ENCODE results near the gene ADAD1. TPM values are rescaled to one million over a fixed set of nuclear protein-coding genes. Genes with fewer than 3 reads are reported as not detected.

The ADAD1 gene
- total RNA-seq, 4 donors from 2014 or later, result not detected

DNA sequence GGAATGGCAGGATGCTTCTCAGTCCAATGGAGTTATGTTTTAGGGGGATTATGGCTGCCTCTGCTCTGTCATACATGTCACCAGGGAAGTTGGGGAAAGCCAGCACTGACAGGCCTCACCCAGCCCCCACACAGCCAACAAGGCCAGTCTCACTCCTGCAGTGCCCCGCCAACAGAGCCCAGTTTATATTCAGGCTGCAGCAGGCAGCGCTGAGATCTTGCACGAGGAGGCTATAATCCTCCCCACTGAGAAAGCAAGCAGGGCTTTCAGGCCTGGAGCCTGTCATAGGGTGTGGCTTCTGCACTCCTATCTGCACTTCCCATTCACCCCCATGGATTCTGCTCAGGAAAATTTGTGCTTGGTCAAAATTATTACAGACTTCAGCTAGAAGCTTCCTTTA lies 25.1 kb downstream of the ADAD1 start:
- H3K27me3 ChIP-seq, result no peaks in the 10 kb centered on the region
- H3K36me3 ChIP-seq, result no peaks in the 10 kb centered on the region
- H3K27ac ChIP-seq, result no peak overlapping the region
- 52% methylated on average over 3 of the region's 3 CpGs; no CpG with 5 or more reads in 1 of the 2 donors for WGBS, 2 donors (ENCODE audit: low coverage in 1 of 2)
- no peak for TF ChIP-seq POLR2AphosphoS5 (IDR thresholded peaks at IDR 0.05)
- H3K4me3 ChIP-seq, result no peak overlapping the region
- H3K4me1 ChIP-seq, result no peaks in the 10 kb centered on the region
- no peak for ATAC-seq
- no peaks in the 10 kb centered on the region for H3K9me3 ChIP-seq

DNA sequence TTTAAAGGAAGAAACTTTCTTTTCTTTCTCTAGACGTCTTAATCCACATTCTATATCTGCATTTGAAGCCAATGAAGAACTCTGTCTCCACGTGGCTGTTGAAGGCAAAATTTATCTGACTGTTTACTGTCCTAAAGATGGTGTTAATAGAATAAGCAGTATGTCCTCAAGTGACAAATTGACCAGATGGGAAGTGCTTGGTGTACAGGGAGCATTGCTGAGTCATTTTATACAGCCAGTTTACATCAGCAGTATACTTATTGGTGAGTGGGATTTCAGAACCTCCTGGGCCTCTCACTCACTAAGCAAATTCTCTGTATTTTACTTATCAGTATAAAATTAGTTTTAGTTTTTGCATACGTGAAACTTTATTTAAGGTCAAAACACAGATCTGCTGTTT lies 33.7 kb downstream of the ADAD1 start:
- no peaks in the 10 kb centered on the region for H3K9me3 ChIP-seq
- TF ChIP-seq POLR2AphosphoS5 (IDR thresholded peaks at IDR 0.05) (no peak), EP300 (IDR thresholded peaks at IDR 0.05) (no peak), POLR2A (IDR thresholded peaks at IDR 0.05) (no peak)
- TF ChIP-seq, protein P1, sequence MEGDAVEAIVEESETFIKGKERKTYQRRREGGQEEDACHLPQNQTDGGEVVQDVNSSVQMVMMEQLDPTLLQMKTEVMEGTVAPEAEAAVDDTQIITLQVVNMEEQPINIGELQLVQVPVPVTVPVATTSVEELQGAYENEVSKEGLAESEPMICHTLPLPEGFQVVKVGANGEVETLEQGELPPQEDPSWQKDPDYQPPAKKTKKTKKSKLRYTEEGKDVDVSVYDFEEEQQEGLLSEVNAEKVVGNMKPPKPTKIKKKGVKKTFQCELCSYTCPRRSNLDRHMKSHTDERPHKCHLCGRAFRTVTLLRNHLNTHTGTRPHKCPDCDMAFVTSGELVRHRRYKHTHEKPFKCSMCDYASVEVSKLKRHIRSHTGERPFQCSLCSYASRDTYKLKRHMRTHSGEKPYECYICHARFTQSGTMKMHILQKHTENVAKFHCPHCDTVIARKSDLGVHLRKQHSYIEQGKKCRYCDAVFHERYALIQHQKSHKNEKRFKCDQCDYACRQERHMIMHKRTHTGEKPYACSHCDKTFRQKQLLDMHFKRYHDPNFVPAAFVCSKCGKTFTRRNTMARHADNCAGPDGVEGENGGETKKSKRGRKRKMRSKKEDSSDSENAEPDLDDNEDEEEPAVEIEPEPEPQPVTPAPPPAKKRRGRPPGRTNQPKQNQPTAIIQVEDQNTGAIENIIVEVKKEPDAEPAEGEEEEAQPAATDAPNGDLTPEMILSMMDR (IDR thresholded peaks at IDR 0.05), result no peak
- H3K27ac ChIP-seq, result no peak overlapping the region
- no peaks in the 10 kb centered on the region for H3K27me3 ChIP-seq
- no peaks in the 10 kb centered on the region for H3K36me3 ChIP-seq
- ATAC-seq, result no peak
- 28 to 31% methylated on average over 3 of the region's 3 CpGs for whole genome bisulfite sequencing, 2 donors (ENCODE audit: low coverage in 1 of 2)
- H3K4me3 ChIP-seq, result no peak overlapping the region
- H3K4me1 ChIP-seq, result no peaks in the 10 kb centered on the region

DNA sequence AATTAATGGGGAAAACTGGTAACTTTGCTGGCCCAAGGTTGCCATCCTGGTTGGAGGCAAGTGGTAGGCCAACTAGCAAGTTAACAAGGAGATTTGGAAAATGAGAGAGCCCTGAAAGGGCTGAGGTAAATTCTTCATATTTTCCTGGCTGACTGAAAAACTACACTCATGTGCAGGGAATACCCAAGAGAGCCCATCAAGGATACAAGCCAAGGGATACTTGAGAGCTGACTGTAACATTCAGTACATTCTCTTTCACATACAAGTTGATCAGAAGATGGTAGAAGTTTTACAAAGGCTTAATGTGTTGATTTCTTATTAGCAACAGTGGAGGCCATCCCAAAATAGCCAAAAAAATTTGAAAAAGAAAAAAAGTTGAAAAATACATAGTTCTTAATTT lies 44.4 kb downstream of the ADAD1 start:
- Histone ChIP-seq H3K4me1 (no peaks in the 10 kb centered on the region), H3K36me3 (no peaks in the 10 kb centered on the region), H3K4me3 (no peak overlapping the region), H3K27me3 (no peaks in the 10 kb centered on the region), H3K27ac (no peak overlapping the region), H3K9me3 (peaks cover 0 to 12% (median 0%) of the 10 kb centered on the region in 3 donors)
- no peak for TF ChIP-seq POLR2AphosphoS5 (IDR thresholded peaks at IDR 0.05)
- TF ChIP-seq EP300 (IDR thresholded peaks at IDR 0.05), result no peak
- TF ChIP-seq POLR2A (IDR thresholded peaks at IDR 0.05), result no peak
- TF ChIP-seq, protein P1 (IDR thresholded peaks at IDR 0.05), result no peak
- no peak for ATAC-seq

DNA sequence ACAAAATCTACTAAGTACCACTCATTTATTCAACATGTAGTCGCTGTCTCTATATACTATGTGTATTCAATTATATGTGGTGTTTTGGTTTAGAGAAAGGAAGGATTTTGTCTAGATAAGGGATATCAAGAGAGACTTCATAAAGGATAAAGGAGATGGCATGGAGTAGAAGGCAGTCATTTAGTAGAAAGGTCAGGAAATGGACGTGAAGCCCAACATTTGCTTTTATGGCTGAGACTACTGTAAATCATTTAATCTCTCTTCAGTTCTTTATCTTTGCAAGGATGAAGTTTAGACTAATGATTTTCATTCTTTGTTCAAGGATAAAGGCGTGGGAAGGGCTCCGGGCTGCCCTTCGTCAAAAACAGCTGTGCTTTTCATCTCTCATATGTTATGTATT lies 52.5 kb downstream of the ADAD1 start:
- 35 to 53% methylated on average over 5 of the region's 5 CpGs for WGBS, 2 donors (ENCODE audit: low coverage in 1 of 2)
- Histone ChIP-seq H3K4me1 (no peaks in the 10 kb centered on the region), H3K36me3 (no peaks in the 10 kb centered on the region)

DNA sequence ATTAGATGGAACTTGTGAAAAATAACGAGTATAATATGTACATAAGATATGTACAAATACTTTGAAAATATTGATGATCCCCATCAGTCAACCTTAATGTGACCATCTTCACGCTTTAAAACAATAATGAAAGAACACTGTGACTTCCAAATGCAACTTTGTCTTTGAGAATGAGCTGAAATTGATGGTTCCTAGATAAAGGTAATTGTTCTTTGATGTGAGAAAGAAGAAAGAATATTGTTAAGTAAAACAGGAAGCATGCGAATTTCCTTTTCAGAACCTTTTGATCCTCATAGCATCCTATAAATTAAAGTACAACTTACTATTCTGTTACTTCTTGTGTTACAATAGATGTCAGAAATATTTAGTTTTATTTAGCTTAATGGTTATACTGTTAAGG lies 55.5 kb downstream of the ADAD1 start:
- Histone ChIP-seq H3K9me3 (no peaks in the 10 kb centered on the region), H3K27ac (no peak overlapping the region), H3K4me1 (no peaks in the 10 kb centered on the region), H3K27me3 (no peaks in the 10 kb centered on the region), H3K4me3 (no peak overlapping the region), H3K36me3 (no peaks in the 10 kb centered on the region)
- 68 to 70% methylated on average over 3 of the region's 3 CpGs for WGBS, 2 donors (ENCODE audit: low coverage in 1 of 2)
- ATAC-seq, result no peak
- TF ChIP-seq POLR2AphosphoS5 (IDR thresholded peaks at IDR 0.05), result no peak
- TF ChIP-seq EP300 (IDR thresholded peaks at IDR 0.05), result no peak

More for the DNA sequence above, 52.5 kb downstream of the ADAD1 start:
- H3K9me3 ChIP-seq, result no peaks in the 10 kb centered on the region
- no peaks in the 10 kb centered on the region for H3K27me3 ChIP-seq
- no peak for ATAC-seq
- no peak for TF ChIP-seq POLR2A (IDR thresholded peaks at IDR 0.05)
- no peak overlapping the region for H3K4me3 ChIP-seq
- H3K27ac ChIP-seq, result no peak overlapping the region

DNA sequence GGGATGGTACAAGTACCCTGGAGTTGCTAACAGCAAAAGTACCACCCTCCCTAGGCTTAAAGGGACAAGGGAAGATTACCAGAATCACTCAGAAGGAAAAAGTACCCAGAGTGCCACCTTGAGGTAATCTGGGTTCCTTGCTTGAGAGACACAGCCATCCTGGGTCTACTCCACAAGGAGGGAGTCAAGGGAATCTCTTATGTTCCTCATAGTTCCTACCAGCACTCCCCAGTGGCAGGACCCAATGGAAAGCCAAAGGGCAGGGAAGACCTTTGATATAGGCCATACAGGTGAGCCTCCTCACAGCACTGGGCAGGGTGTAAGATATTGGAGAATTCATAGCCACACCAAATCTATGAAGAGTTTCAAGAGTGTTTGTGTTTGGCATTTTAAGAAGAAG lies 72.0 kb downstream of the ADAD1 start:
- TF ChIP-seq POLR2A (IDR thresholded peaks at IDR 0.05) (no peak), POLR2AphosphoS5 (IDR thresholded peaks at IDR 0.05) (no peak), EP300 (IDR thresholded peaks at IDR 0.05) (no peak)
- TF ChIP-seq, protein P1 (IDR thresholded peaks at IDR 0.05), result no peak
- H3K36me3 ChIP-seq, result no peaks in the 10 kb centered on the region
- H3K4me1 ChIP-seq, result no peaks in the 10 kb centered on the region
- no peaks in the 10 kb centered on the region for H3K9me3 ChIP-seq
- H3K27ac ChIP-seq, result no peak overlapping the region
- H3K4me3 ChIP-seq, result no peak overlapping the region
- no peaks in the 10 kb centered on the region for H3K27me3 ChIP-seq
- no peak for ATAC-seq
